HepG2 (cell line): ENCODE measurements around the gene METAP1D. TPM values are rescaled to one million over a fixed set of nuclear protein-coding genes. Genes with fewer than 3 reads are reported as not detected.

Experiments
- ATAC-seq: fragments of 200-7000 bp; cut with Tn5 transposase; 3 replicates; pipeline ENCODE4 v1.9.1; 2020; ENCODE audit warnings: mild to moderate bottlenecking, moderate library complexity
- BruUV-seq: library from RNA; stranded (reverse); fragments of 400-500 nt; replicated peaks from 2 replicates; lab custom pipeline; 2021; lab: Mats Ljungman, UMichigan
- CTCF ChIA-PET: fragments of 300-600 bp; formaldehyde crosslinking; extraction: SDS; loops from one replicate; lab custom pipeline; 2021; ENCODE audit warnings: low total read pairs, inconsistent platforms, low intra/inter-chr PET ratio; lab: Yijun Ruan, JAX
- POLR2A ChIA-PET: fragments of 350-600 bp; sonication (Branson Sonifier 250); formaldehyde crosslinking; loops from one replicate; lab custom pipeline; 2020; ENCODE audit warnings: antibody characterized with exemption, inconsistent platforms; lab: Yijun Ruan, JAX
- DNase-seq: peaks from one replicate; pipeline ENCODE4 v3.0.0-alpha.2; 2015; ENCODE audit warnings: low spot score
- FAIRE-seq: peaks from 3 replicates; lab custom pipeline; 2011; peaks lifted over from hg19 to GRCh38; lab: Jason Lieb, UNC
- H2AFZ ChIP-seq: one replicate; pipeline ENCODE4 v1.6.1; 2011; ENCODE audit warnings: low read length, inconsistent platforms
- H3K27ac ChIP-seq: fragments of 300-600 bp; 3 replicates; pipeline ENCODE4 v1.8.0; 2011; ENCODE audit warnings: mixed run types, mild to moderate bottlenecking, mixed read lengths, low read length, inconsistent platforms; ENCODE audit not compliant: insufficient read depth; ENCODE audit errors: extremely low read length
- H3K27me3 ChIP-seq, 2 experiments: fragments of 200-600 bp in 1 of 2; 2 replicates in 1 of 2; 3 replicates in 1 of 2; pipeline versions ENCODE4 v1.6.0 to v1.8.0; 2011; ENCODE audit warnings: low read length in 2 of 2, mild to moderate bottlenecking in 2 of 2, moderate library complexity in 2 of 2, inconsistent platforms in 1 of 2; ENCODE audit not compliant: insufficient read depth in 2 of 2, control insufficient read depth in 1 of 2
- H3K36me3 ChIP-seq, 2 experiments: fragments of 200-600 bp in 1 of 2; replicated peaks in 1 of 2; 2 replicates in 1 of 2; 3 replicates in 1 of 2; pipeline versions ENCODE4 v1.5.1 to v1.8.0; 2011; ENCODE audit warnings: low read length in 2 of 2, inconsistent platforms in 1 of 2; ENCODE audit not compliant: insufficient read depth in 2 of 2, control insufficient read depth in 1 of 2
- H3K4me1 ChIP-seq: 2 replicates; pipeline ENCODE4 v1.5.1; 2012; ENCODE audit warnings: low read length, inconsistent platforms; ENCODE audit not compliant: insufficient read depth
- H3K4me2 ChIP-seq: 2 replicates; pipeline ENCODE4 v1.6.0; 2011; ENCODE audit warnings: low read depth, low read length, inconsistent platforms
- H3K4me3 ChIP-seq, 3 experiments: fragments of 200-600 bp in 1 of 3; sonication (generic), shearing (Covaris generic) in 1 of 3; replicated peaks in 1 of 3; 2 replicates each; pipeline ENCODE4 v1.5.1; 2011 to 2016; ENCODE audit warnings: low read length in 3 of 3, inconsistent platforms in 2 of 3, low read depth in 2 of 3, mild to moderate bottlenecking in 2 of 3, control low read depth in 1 of 3, mixed read lengths in 1 of 3; ENCODE audit not compliant: insufficient read depth in 1 of 3
- H3K79me2 ChIP-seq: one replicate; pipeline ENCODE4 v1.6.1; 2011; ENCODE audit warnings: low read length, inconsistent platforms; ENCODE audit not compliant: insufficient read depth
- H3K9ac ChIP-seq: 2 replicates; pipeline ENCODE4 v1.6.0; 2011; ENCODE audit warnings: mild to moderate bottlenecking, low read depth, low read length, inconsistent platforms; ENCODE audit not compliant: insufficient read depth
- H3K9me3 ChIP-seq: 2 replicates; pipeline ENCODE4 v1.5.1; 2012; ENCODE audit warnings: mild to moderate bottlenecking, low read length
- H4K20me1 ChIP-seq: 2 replicates; pipeline ENCODE4 v1.6.0; 2011; ENCODE audit warnings: inconsistent platforms, mild to moderate bottlenecking, low read length, moderate library complexity; ENCODE audit not compliant: insufficient read depth
- ATF2 ChIP-seq: sonication (generic); formaldehyde crosslinking; IDR thresholded peaks from 2 replicates; pipeline ENCODE4 v1.4.0; 2020; ENCODE audit warnings: missing genetic modification reagents
- ELK4 ChIP-seq: sonication (generic); formaldehyde crosslinking; IDR thresholded peaks from 2 replicates; pipeline ENCODE4 v1.9.0; 2021; ENCODE audit warnings: missing genetic modification reagents, borderline replicate concordance
- HMGXB3 ChIP-seq: sonication (generic); formaldehyde crosslinking; IDR thresholded peaks from 2 replicates; pipeline ENCODE4 v1.4.0; 2020; ENCODE audit warnings: missing genetic modification reagents, borderline replicate concordance
- KLF12 ChIP-seq: sonication (generic); formaldehyde crosslinking; IDR thresholded peaks from 2 replicates; pipeline ENCODE4 v1.4.0; 2020; ENCODE audit warnings: missing genetic modification reagents, borderline replicate concordance
- MXI1 ChIP-seq: IDR thresholded peaks from 3 replicates; pipeline ENCODE4 v1.6.1; 2012; ENCODE audit warnings: low read depth, low read length, inconsistent platforms, borderline replicate concordance
- NCOA2 ChIP-seq: sonication (generic); formaldehyde crosslinking; IDR thresholded peaks from 2 replicates; pipeline ENCODE4 v1.8.0; 2022; ENCODE audit warnings: inconsistent platforms
- NR2F2 ChIP-seq: IDR thresholded peaks from 2 replicates; pipeline ENCODE4 v1.6.1; 2012; ENCODE audit warnings: low read depth, inconsistent platforms, borderline replicate concordance
- NR2F6 ChIP-seq, 2 experiments: IDR thresholded peaks; 2 replicates each; pipeline ENCODE4 v1.6.1; 2016; ENCODE audit warnings: antibody characterized with exemption in 1 of 2, mild to moderate bottlenecking in 1 of 2
- PHF21A ChIP-seq: sonication (generic); formaldehyde crosslinking; IDR thresholded peaks from 2 replicates; pipeline ENCODE4 v1.5.0; 2020; ENCODE audit warnings: mild to moderate bottlenecking, missing genetic modification reagents
- PHF5A ChIP-seq: IDR thresholded peaks from one replicate; pipeline ENCODE4 v1.6.1; 2018; ENCODE audit warnings: low read depth, missing genetic modification reagents; ENCODE audit not compliant: unreplicated experiment
- SOX13 ChIP-seq, 3 experiments: fragments of 450-650 bp in 1 of 3; sonication (generic) in 1 of 3; formaldehyde crosslinking in 1 of 3; IDR thresholded peaks in 2 of 3; conservative IDR thresholded peaks in 1 of 3; 2 replicates each; pipeline versions ENCODE4 v1.5.0 to v1.6.1; 2016 to 2020; ENCODE audit warnings: antibody characterized with exemption in 1 of 3, mild to moderate bottlenecking in 1 of 3, missing compliant biosample characterization in 1 of 3, missing genetic modification reagents in 1 of 3, moderate library complexity in 1 of 3
- TAF1 ChIP-seq: sonication (generic); formaldehyde crosslinking; IDR thresholded peaks from 2 replicates; pipeline ENCODE4 v1.4.0; 2020; ENCODE audit warnings: missing genetic modification reagents
- ZKSCAN5 ChIP-seq: sonication (generic); formaldehyde crosslinking; IDR thresholded peaks from 2 replicates; pipeline ENCODE4 v1.5.1; 2020; ENCODE audit warnings: mild to moderate bottlenecking, missing genetic modification reagents
- ZMYM4 ChIP-seq: sonication (generic); formaldehyde crosslinking; IDR thresholded peaks from 2 replicates; pipeline ENCODE4 v1.8.1; 2023; ENCODE audit warnings: mild to moderate bottlenecking, missing genetic modification reagents
- ZNF317 ChIP-seq: sonication (generic); formaldehyde crosslinking; IDR thresholded peaks from 2 replicates; pipeline ENCODE4 v1.5.0; 2020; ENCODE audit warnings: mild to moderate bottlenecking, missing genetic modification reagents
- ZNF614 ChIP-seq: IDR thresholded peaks from 2 replicates; pipeline ENCODE4 v1.6.1; 2018; ENCODE audit warnings: missing biosample characterization, missing genetic modification reagents, inconsistent platforms, borderline replicate concordance
- ZNF619 ChIP-seq: sonication (generic); formaldehyde crosslinking; IDR thresholded peaks from 2 replicates; pipeline ENCODE4 v1.4.0; 2020; ENCODE audit warnings: mild to moderate bottlenecking, missing genetic modification reagents
- WGBS: methylation state at CpG from one replicate; pipeline ENCODE4 v1.1.6; 2017; ENCODE audit warnings: low lambda C conversion rate; 5-methylcytosine and 5-hydroxymethylcytosine counted together
- in situ Hi-C: cut with HindIII; loops from 2 replicates; pipeline ENCODE4 v1.10.0; 2017; ENCODE audit warnings: low pct_unique_long_range_greater_than_20kb; ENCODE audit not compliant: extremely low pct_ligation_motif_present
- intact Hi-C: fragments of 100-400 bp; cut with micrococcal nuclease; formaldehyde crosslinking; loops from one replicate; pipeline ENCODE4 v1.10.0; 2022; ENCODE audit not compliant: unreplicated experiment
- polyA plus RNA-seq, 8 experiments: library from polyadenylated mRNA; depleted of rRNA in 3 of 8; stranded (reverse) in 7 of 8; unstranded in 1 of 8; fragments of >200 nt; fragmentation: Illumina TruSeq in 4 of 8; extraction: Trizol in 4 of 8; gene quantifications; 2 replicates each; pipeline versions ENCODE4 v1.2.1 to v1.2.3, GENCODE V29; 2011 to 2016; ENCODE audit warnings: low read depth in 4 of 8, missing spikeins in 1 of 8, mixed read lengths in 1 of 8; ENCODE audit not compliant: insufficient read depth in 1 of 8
- total RNA-seq, 5 experiments: library from RNA; depleted of rRNA; stranded (reverse); fragments of >200 nt; fragmentation: Illumina TruSeq; extraction: Trizol; gene quantifications; 2 replicates each; pipeline ENCODE4 v1.2.3, GENCODE V29; 2016; ENCODE audit warnings: low read depth in 1 of 5

The METAP1D gene
- total and polyA plus RNA-seq, 2 of the 13 experiments (the other 11 are each of a cell fraction or from before 2014, with no cell fraction given), result 14.7 to 21.6 TPM

DNA sequence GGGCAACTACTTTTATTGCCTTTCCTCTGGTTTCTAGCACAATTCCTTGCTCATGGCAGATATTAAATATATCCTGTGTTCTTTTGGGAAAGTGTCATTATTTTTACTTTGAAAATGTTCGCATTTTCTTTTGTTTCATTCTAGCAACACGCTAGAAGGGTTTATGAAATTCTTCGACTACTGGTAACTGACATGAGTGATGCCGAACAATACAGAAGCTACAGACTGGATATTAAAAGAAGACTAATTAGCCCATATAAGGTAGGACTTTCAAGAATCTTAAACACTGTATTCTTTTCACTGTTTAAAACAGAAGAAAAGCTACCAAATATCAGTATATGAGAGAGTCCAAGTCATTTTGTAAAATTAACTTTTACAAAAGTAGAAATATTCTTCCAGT lies 20.6 kb upstream of the METAP1D start:
- Histone ChIP-seq H3K36me3 (peaks cover 10 to 53% of the 10 kb centered on the region in 2 experiments; a peak in 4 of 5 replicates), H3K9me3 (no peaks in the 10 kb centered on the region), H4K20me1 (no peaks in the 10 kb centered on the region), H3K27ac (no peak overlapping the region), H3K4me2 (no peak overlapping the region), H3K9ac (no peak overlapping the region), H3K79me2 (no peaks in the 10 kb centered on the region), H3K27me3 (no peaks in the 10 kb centered on the region), H3K4me1 (no peaks in the 10 kb centered on the region), H2AFZ (no peak overlapping the region), H3K4me3 (no peak overlapping the region)
- 97% methylated on average over 4 of the region's 4 CpGs for WGBS
- CTCF ChIA-PET, result no interaction called here
- in situ Hi-C loops (no loop called here), intact Hi-C loops (no loop called here)
- ATAC-seq (no peak), DNase-seq (no peak), FAIRE-seq (no peak)
- POLR2A ChIA-PET, result no interaction called here
- no TSS peak for BruUV-seq
- TF ChIP-seq ELK4 (CRISPR knock-in tag) (no peak), PHF21A (CRISPR knock-in tag) (no peak), NR2F2 (no peak), HMGXB3 (CRISPR knock-in tag) (no peak), ZNF317 (no peak), ZNF619 (CRISPR knock-in tag) (no peak), PHF5A (no peak), NR2F6 (IDR thresholded peaks at IDR 0.05) (no peak), NR2F6 (CRISPR knock-in tag; IDR thresholded peaks at IDR 0.05) (no peak), KLF12 (CRISPR knock-in tag) (no peak), TAF1 (CRISPR knock-in tag) (no peak), ZMYM4 (CRISPR knock-in tag) (no peak), SOX13 (IDR thresholded peaks at IDR 0.05) (no peak), SOX13 (CRISPR knock-in tag; conservative IDR thresholded peaks at IDR 0.05 in 1 of 2, IDR thresholded peaks at IDR 0.05 in 1 of 2) (no peak), ATF2 (no peak), MXI1 (no peak), ZNF614 (no peak), ZKSCAN5 (CRISPR knock-in tag) (no peak), NCOA2 (CRISPR knock-in tag) (no peak)
